SKM-1 treated with dmso at 0.1 percent for 144 hours (cell line): ENCODE data around the gene PTPRM.

Experiments
- DNase-seq: peaks from one replicate; lab custom pipeline; 2025; ENCODE audit not compliant: unreplicated experiment; lab: John Stamatoyannopoulos, UW

Gene PTPRM

DNA sequence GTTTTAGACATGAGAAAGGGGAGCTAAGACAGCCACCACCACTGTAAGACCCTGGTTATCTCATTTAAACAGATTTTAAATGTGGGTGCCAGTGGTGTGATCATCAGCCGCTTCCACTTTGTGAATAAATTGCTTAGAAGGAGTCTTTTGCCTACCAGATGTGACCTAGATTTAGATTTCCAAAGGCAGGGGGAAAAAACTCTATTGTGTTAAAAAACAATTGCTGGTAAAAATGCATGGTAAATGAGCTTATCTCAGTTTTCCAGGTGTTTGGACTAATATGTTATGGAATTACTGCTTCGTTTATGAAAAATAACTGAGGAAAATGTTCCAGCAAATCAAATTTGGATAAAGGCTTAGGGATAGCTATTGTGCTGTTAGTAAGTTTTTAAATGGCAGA lies 575.8 kb downstream of the PTPRM start:
- DNase-seq, result no peak

- no peak for DNase-seq
Measured at GRCh38 chr18:8151181-8151580, 584.1 kb downstream of the PTPRM start.

GRCh38 chr18:8153887-8154583 lies 586.9 kb downstream of the PTPRM start:
- DNase-seq, result no peak

GRCh38 chr18:8162802-8163201 lies 595.7 kb downstream of the PTPRM start:
- DNase-seq, result no peak

- DNase-seq, result no peak
Measured at GRCh38 chr18:8163286-8163959, 596.3 kb downstream of the PTPRM start.

GRCh38 chr18:8165095-8165494 lies 598.0 kb downstream of the PTPRM start:
- DNase-seq, result no peak

DNA sequence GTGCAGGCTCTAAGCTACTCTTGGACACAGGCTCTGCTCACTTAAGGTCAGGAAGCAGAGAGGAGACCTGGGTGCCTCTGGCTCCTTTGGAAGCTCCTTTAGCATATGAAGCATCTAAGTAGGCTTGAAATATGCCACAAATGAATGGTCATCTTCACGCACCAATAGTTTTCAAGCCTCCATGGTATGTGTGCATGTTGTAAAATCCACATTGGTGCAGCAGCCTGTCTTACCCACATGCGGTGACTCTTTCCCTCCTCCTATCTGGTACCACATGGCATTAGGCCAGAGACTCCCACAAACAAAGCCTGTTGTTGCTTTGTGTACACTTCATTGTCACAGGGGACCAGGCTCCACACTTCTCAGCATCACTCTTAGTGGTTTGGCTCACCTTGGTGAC lies 599.9 kb downstream of the PTPRM start:
- no peak for DNase-seq

DNA sequence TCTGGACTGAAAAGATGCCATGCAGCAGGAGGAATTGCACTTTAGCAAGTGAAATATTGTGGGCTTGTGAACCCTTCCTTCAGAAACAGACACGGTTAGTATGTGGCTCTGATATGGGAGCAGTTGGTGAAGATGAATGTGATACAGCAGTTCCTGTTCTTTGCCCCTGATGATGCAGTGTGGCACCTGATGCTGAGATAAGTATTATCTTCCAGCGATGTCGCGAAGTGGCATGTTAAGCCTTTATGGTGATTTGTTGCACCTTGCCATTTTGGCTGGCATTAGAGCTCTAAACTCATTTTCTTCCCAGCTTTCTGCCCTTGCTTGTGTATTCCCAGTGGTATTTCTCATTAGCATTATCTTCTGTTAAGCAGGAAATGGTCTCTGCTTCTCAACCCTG lies 600.6 kb downstream of the PTPRM start:
- DNase-seq, result no peak

- no peak for DNase-seq
Measured at GRCh38 chr18:8169722-8170121, 602.6 kb downstream of the PTPRM start.

- no peak for DNase-seq
Measured at GRCh38 chr18:8174771-8175170, 607.7 kb downstream of the PTPRM start.

GRCh38 chr18:8175501-8176061 lies 608.5 kb downstream of the PTPRM start:
- DNase-seq, result no peak

DNA sequence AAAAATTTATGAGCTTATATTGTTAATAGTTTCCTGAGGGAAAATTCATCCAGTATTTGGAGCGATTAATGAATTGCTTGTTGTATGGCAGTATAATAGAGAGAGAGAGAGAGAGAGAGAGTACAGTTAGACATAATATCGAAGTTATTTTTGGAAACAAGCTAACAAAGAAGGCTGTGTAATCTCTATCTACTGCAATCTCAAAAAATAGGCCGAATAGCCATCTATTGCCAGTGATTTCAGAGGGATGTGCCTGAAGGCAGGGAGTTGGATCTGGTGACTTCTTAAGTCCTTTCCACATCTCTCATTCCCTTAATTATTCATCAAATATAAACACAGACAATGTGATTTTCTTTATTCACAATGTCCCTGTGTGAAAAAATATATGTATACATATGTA lies 609.0 kb downstream of the PTPRM start:
- DNase-seq, result no peak

DNA sequence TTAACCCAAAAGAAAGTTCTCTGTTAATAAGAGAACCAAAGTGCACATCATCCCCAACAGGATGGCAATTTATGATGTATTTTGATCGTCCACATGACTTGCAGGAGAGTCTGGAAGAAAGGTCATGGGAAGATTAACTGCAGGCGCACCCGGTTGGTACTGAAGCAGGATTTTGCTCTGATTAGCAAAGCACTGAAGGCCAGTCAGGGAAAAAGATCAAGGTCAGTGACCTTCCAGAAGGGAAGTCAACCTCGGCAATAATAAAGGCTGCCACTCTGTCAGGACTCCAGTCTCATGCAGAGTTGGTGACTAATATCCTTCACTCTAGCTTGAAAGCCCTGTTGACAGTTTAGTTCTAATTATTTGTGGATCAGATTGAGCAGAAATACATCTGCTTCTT lies 609.4 kb downstream of the PTPRM start:
- DNase-seq, result no peak

- DNase-seq, result no peak
Measured at GRCh38 chr18:8177330-8178016, 610.4 kb downstream of the PTPRM start.

DNA sequence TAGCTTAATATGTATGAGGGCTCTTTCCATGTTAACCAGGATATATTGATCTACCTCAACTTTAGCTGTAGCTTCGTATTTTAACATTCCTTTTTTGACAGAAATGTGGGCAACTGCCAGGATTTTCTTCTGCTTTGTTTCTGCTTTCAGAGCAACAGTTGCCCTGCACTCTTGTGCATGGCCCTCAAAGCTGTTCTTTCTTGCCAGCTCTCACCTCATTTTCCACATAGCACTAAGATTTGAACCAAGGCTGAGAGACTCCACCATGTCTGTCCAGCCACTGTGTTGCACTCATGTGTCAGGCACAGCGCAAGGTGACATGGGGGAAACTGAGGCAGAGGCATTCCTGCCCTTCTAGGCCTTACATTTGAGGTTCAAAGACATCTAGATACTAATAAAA lies 619.3 kb downstream of the PTPRM start:
- DNase-seq, result no peak

- no peak for DNase-seq
Measured at GRCh38 chr18:8188184-8188583, 621.1 kb downstream of the PTPRM start.

DNA sequence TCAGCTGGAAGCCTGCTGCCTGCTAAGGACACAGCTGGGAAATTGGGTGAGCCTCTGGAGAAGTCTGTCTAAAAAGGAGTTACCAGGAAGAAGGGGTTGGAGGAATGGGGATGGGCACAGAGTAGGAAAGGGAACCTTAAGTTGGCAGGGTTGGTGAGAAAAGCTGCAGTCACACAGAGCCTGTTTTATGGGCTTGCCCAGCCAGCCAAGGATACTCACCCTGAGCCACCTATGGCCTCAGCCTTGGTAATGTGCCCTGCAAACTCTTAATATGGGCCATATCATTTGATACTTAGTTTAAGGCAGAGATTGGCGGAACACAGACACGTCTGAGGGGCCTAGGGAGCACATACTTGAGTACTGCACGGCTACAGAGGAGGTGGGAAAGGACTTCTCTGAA lies 623.9 kb downstream of the PTPRM start:
- DNase-seq, result no peak

GRCh38 chr18:8194431-8194830 lies 627.3 kb downstream of the PTPRM start:
- no peak for DNase-seq

- DNase-seq, result no peak
Measured at GRCh38 chr18:8196238-8196637, 629.1 kb downstream of the PTPRM start.

DNA sequence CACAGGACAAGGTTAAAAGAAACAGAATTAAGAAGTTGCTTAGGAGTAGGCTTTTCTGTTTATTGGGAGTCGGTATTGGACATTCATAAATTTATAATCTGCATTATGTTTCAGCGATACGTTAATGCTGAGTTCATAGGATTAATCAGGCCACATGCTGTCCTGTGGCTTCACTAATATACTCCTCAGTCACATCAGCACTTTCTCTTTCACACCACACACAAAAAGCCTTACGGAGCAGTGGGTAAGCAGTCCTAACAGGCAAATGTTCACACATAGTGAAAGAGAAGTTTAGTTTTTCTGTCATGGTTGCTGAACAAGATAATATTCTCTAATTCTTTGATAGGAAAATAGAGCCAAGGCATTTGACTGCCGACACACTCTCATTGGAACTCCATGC lies 630.4 kb downstream of the PTPRM start:
- no peak for DNase-seq

GRCh38 chr18:8207996-8208395 lies 640.9 kb downstream of the PTPRM start:
- no peak for DNase-seq

DNA sequence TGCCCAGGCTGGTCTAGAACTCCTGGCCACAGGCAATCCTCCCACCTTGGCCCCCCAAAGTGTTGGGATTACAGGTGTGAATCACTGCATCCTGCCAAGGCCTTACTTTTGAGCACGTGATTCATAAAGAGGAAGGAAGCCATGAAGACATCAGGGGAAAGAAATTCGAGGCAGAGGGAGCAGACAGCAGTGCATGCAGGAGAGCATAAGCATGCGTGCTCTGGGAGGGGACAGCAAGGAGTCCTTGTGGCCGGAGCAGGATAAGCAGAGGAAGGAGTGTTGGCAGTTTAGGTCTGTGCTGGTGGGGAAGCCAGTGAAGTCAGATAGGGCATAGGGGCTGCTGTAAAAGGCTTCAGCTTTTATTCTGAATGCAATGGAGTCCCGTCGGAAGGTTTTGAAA lies 641.6 kb downstream of the PTPRM start:
- no peak for DNase-seq
